PC-3 (cell line): ENCODE measurements around the gene RETSAT. TPM values are rescaled to one million over a fixed set of nuclear protein-coding genes. Genes with fewer than 3 reads are reported as not detected.

ENCODE experiments used
- ATAC-seq: fragments of 200-7000 bp; cut with Tn5 transposase; 2 replicates; pipeline ENCODE4 v1.9.1; 2020; ENCODE audit warnings: mild to moderate bottlenecking, moderate library complexity
- BruUV-seq: library from RNA; stranded (reverse); fragments of 400-500 nt; replicated peaks from 2 replicates; lab custom pipeline; 2021; lab: Mats Ljungman, UMichigan
- CTCF ChIA-PET: fragments of 300-600 bp; sonication (Branson Sonifier 250); formaldehyde crosslinking; loops from one replicate; lab custom pipeline; 2022; ENCODE audit warnings: antibody characterized with exemption; lab: Charles Lee
- POLR2A ChIA-PET: fragments of 300-600 bp; sonication (Branson Sonifier 250); formaldehyde crosslinking; loops from one replicate; lab custom pipeline; 2022; ENCODE audit warnings: antibody characterized with exemption; ENCODE audit not compliant: unreplicated experiment; lab: Charles Lee
- DNase-seq: peaks from one replicate; pipeline ENCODE4 v3.0.0-alpha.2; 2015
- H2AFZ ChIP-seq: fragments of 300-600 bp; sonication (generic); 2 replicates; pipeline ENCODE4 v1.6.0; 2016; ENCODE audit warnings: antibody characterized with exemption, low read length
- H3F3A ChIP-seq: fragments of 300-600 bp; sonication (generic); one replicate; pipeline ENCODE4 v1.6.0; 2017; ENCODE audit warnings: antibody characterized with exemption, low read length, control low read depth, mild to moderate bottlenecking; ENCODE audit not compliant: unreplicated experiment
- H3K27ac ChIP-seq: fragments of 300-600 bp; sonication (generic); 2 replicates; pipeline ENCODE4 v1.5.1; 2016; ENCODE audit warnings: mild to moderate bottlenecking, low read length
- H3K27me3 ChIP-seq: fragments of 300-600 bp; sonication (generic); 2 replicates; pipeline ENCODE4 v1.6.1; 2016; ENCODE audit warnings: low read length, mixed read lengths
- H3K36me3 ChIP-seq: fragments of 300-600 bp; sonication (generic); 2 replicates; pipeline ENCODE4 v1.6.1; 2016; ENCODE audit warnings: low read depth, mixed run types, low read length, mixed read lengths
- H3K4me1 ChIP-seq: fragments of 300-600 bp; sonication (generic); 2 replicates; pipeline ENCODE4 v1.5.1; 2016; ENCODE audit warnings: low read length; ENCODE audit not compliant: insufficient read depth
- H3K4me2 ChIP-seq: fragments of 300-600 bp; sonication (generic); 2 replicates; pipeline ENCODE4 v1.6.0; 2016; ENCODE audit warnings: low read length
- H3K4me3 ChIP-seq: fragments of 300-600 bp; sonication (generic); 2 replicates; pipeline ENCODE4 v1.5.1; 2016; ENCODE audit warnings: mild to moderate bottlenecking, low read length, mixed read lengths
- H3K79me2 ChIP-seq: fragments of 300-600 bp; sonication (generic); 2 replicates; pipeline ENCODE4 v1.6.1; 2017; ENCODE audit warnings: low read length, mixed read lengths
- H3K9ac ChIP-seq: fragments of 300-600 bp; sonication (generic); 2 replicates; pipeline ENCODE4 v1.6.0; 2016; ENCODE audit warnings: mild to moderate bottlenecking, low read length
- H3K9me2 ChIP-seq: fragments of 300-600 bp; sonication (generic); replicated peaks from 2 replicates; pipeline ENCODE4 v1.6.1; 2016; ENCODE audit warnings: mixed run types, low read length, mixed read lengths
- H3K9me3 ChIP-seq: fragments of 300-600 bp; sonication (generic); 2 replicates; pipeline ENCODE4 v1.6.1; 2016; ENCODE audit warnings: low read length, mixed read lengths
- H4K20me1 ChIP-seq: fragments of 300-600 bp; sonication (generic); 2 replicates; pipeline ENCODE4 v1.6.1; 2016; ENCODE audit warnings: low read length, mixed read lengths
- EZH2 ChIP-seq: fragments of 300-600 bp; sonication (generic); IDR thresholded peaks from one replicate; pipeline ENCODE4 v1.6.1; 2017; ENCODE audit warnings: antibody characterized with exemption, mild to moderate bottlenecking, low read length; ENCODE audit not compliant: unreplicated experiment
- EZH2phosphoT487 ChIP-seq: fragments of 300-600 bp; sonication (generic); IDR thresholded peaks from 2 replicates; pipeline ENCODE4 v1.6.1; 2018; ENCODE audit warnings: mild to moderate bottlenecking, antibody characterized with exemption, low read length, borderline replicate concordance
- intact Hi-C: fragments of 100-400 bp; cut with micrococcal nuclease; formaldehyde crosslinking; loops from 2 replicates; pipeline ENCODE4 v1.9.0; 2023
- total RNA-seq: library from RNA; depleted of rRNA; stranded (reverse); fragments of >200 nt; gene quantifications from 2 replicates; pipeline ENCODE4 v1.2.3, GENCODE V29; 2014
- TF ChIP-seq, protein P1 (sequence below): fragments of 300-600 bp; sonication (generic); conservative IDR thresholded peaks from 2 replicates; pipeline ENCODE4 v1.5.1; 2017; ENCODE audit warnings: antibody characterized with exemption, low read depth, mild to moderate bottlenecking, low read length

Gene RETSAT
- total RNA-seq, 1 experiment from 2014 or later: 39.1 TPM

DNA sequence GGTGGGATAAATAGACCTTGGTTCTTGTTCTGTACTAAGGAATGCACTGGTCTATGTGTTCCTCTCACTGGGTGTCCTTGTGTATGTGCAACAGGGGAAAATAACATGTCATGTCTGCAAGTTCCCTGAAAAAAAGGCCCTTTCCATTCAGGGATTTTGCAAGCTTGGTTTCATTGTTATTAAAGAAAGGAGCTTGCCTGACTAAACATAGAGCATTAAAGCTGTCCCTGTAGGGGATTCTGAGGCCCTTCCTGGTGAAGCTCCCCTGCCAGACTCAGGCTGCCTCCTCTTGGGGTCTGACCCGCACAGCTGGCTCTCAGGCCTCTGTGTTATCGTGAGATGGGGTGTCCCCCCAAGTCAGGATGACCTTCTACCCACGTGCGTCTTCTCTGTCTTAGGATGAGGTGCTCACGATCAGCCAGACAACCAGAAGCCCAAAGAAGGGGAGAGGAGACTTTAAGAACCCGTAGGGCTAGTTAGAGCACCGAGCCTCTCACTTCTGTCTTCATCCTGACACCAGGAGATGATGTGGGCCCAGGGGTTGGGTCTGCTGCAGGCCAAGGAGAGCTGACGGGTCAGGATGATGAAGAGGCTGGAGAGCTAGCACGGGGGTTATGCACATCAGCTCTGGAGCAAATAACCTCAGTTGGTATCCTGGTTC is 34.7 kb upstream of the RETSAT start:
- H3F3A ChIP-seq: no peaks in the 10 kb centered on the region
- H3K4me3 ChIP-seq: no peak overlapping the region
- peaks cover 16% of the 10 kb centered on the region; the same call in 1 of the 2 replicates for H3K36me3 ChIP-seq
- no peaks in the 10 kb centered on the region for H3K79me2 ChIP-seq
- no peak overlapping the region for H3K4me2 ChIP-seq
- H3K9me3 ChIP-seq: no peaks in the 10 kb centered on the region
- H3K9ac ChIP-seq: no peak overlapping the region
- ChIA-PET CTCF (no interaction called here), POLR2A (interaction anchor here (0.5 to 0.7 kb wide), 2 partner anchors 153 to 159 kb away, joined by 3 read pairs; no protein-coding TSS in a partner anchor)
- no peak overlapping the region for H2AFZ ChIP-seq
- no peaks in the 10 kb centered on the region for H3K9me2 ChIP-seq
- no TSS peak for BruUV-seq
- TF ChIP-seq EZH2 (no peak), EZH2phosphoT487 (no peak)
- TF ChIP-seq, protein P1, sequence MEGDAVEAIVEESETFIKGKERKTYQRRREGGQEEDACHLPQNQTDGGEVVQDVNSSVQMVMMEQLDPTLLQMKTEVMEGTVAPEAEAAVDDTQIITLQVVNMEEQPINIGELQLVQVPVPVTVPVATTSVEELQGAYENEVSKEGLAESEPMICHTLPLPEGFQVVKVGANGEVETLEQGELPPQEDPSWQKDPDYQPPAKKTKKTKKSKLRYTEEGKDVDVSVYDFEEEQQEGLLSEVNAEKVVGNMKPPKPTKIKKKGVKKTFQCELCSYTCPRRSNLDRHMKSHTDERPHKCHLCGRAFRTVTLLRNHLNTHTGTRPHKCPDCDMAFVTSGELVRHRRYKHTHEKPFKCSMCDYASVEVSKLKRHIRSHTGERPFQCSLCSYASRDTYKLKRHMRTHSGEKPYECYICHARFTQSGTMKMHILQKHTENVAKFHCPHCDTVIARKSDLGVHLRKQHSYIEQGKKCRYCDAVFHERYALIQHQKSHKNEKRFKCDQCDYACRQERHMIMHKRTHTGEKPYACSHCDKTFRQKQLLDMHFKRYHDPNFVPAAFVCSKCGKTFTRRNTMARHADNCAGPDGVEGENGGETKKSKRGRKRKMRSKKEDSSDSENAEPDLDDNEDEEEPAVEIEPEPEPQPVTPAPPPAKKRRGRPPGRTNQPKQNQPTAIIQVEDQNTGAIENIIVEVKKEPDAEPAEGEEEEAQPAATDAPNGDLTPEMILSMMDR: no peak
- H3K27me3 ChIP-seq: no peaks in the 10 kb centered on the region
- ATAC-seq (no peak), DNase-seq (no peak)
- intact Hi-C loops: no loop called here
- H3K27ac ChIP-seq: no peak overlapping the region
- no peaks in the 10 kb centered on the region for H4K20me1 ChIP-seq
- H3K4me1 ChIP-seq: no peaks in the 10 kb centered on the region; the same call in 1 of the 2 replicates

DNA sequence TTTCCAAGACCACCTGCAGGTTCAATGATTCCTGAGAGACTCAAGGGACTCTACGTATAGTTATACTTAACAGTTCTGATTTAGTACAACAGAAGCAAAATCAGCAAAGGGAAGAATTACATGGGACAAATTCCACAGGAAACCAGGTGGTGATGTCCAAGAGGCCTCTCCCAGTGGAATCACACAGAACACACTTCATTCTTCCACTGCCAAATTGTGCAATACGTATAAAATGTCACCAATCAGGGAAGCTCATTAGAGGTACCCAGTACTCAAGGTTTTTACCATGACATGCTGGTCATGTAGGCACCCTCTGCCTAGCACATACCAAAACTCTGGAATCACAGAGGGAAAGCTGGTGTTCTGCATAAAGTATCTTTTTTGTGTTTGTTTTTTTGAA is 33.4 kb upstream of the RETSAT start:
- Histone ChIP-seq H3F3A (no peaks in the 10 kb centered on the region), H3K9ac (no peak overlapping the region), H3K4me1 (no peaks in the 10 kb centered on the region), H3K27ac (no peak overlapping the region), H4K20me1 (no peaks in the 10 kb centered on the region), H3K79me2 (no peaks in the 10 kb centered on the region), H3K27me3 (no peaks in the 10 kb centered on the region), H3K4me3 (no peak overlapping the region), H3K36me3 (peaks cover 16% of the 10 kb centered on the region; the same call in 1 of the 2 replicates), H2AFZ (no peak overlapping the region), H3K9me2 (no peaks in the 10 kb centered on the region), H3K4me2 (no peak overlapping the region), H3K9me3 (no peaks in the 10 kb centered on the region)
- POLR2A ChIA-PET: no interaction called here
- BruUV-seq: no TSS peak
- no peak for DNase-seq
- CTCF ChIA-PET: no interaction called here
- no peak for ATAC-seq
- intact Hi-C loops: no loop called here
- TF ChIP-seq EZH2: no peak

DNA sequence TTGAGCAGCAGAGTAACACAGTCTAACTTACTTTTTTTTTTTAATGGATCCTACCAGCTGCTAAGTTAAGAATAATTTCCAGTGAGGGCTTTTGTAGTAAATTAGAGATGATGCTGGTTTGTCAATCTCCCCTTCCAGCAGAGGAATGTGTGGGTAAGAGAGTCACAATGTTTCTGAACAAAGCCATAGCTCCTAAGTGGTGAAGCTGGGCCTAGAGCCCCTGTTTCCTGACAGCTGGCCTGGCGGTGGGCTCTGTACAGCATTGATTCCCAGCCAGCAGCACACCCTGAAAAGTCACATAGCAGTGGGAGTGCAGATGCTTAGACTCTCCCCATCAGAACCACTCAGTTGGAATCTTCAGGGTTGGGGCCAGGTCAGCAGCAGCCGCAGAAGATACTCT is 31.4 kb upstream of the RETSAT start:
- DNase-seq: no peak
- no peak for TF ChIP-seq EZH2phosphoT487
- TF ChIP-seq, protein P1: no peak
- TF ChIP-seq EZH2: no peak
- Histone ChIP-seq H3K79me2 (no peaks in the 10 kb centered on the region), H3K9me3 (no peaks in the 10 kb centered on the region), H3K27me3 (no peaks in the 10 kb centered on the region), H4K20me1 (no peaks in the 10 kb centered on the region), H2AFZ (no peak overlapping the region), H3K9me2 (no peaks in the 10 kb centered on the region), H3K4me3 (no peak overlapping the region), H3F3A (no peaks in the 10 kb centered on the region), H3K4me1 (no peaks in the 10 kb centered on the region), H3K27ac (no peak overlapping the region), H3K36me3 (peaks cover 9% of the 10 kb centered on the region; the same call in 1 of the 2 replicates), H3K4me2 (no peak overlapping the region), H3K9ac (no peak overlapping the region)
- CTCF ChIA-PET: no interaction called here
- no TSS peak for BruUV-seq
- intact Hi-C loops: no loop called here
- POLR2A ChIA-PET: no interaction called here
- ATAC-seq: no peak
